ENCODE data around the gene CLCNKB. TPM values are rescaled to one million over a fixed set of nuclear protein-coding genes. Genes with fewer than 3 reads are reported as not detected.

CLCNKB gene
- total and polyA plus RNA-seq, 2 donors (not counting 3 experiments of a cell fraction or from before 2014, with no cell fraction given), result 0.18 TPM; not detected in 1

DNA sequence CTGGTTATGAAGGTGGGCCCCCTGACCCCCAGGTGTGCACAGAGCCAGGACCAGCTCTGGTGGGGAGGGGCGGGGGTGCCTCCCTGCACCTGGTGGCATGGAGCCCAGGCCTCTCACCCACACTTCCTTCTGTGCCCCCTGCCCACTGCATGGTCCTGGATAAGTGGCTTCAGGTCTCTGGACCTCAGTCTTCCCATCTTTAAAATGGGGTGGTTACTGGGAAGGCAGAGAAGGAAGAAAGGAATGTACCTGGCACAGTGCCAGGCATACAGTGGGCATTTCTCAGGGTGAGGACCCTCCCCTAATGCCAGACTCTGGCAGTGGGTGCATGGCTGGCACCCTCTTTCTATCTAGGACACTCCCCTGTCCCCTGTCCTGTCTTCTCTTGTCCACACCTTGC, 14.3 kb upstream of the CLCNKB start:
- Histone ChIP-seq H4K20me1 (replicated peaks; ENCODE audit: control insufficient read depth, extremely low read depth, insufficient read depth, low read length) (no peaks in the 10 kb centered on the region), H3K4me1 (ENCODE audit: control insufficient read depth, extremely low read depth, insufficient read depth, low read length) (no peaks in the 10 kb centered on the region), H3K9me3 (replicated peaks; ENCODE audit: control insufficient read depth, insufficient read depth, low read length) (no peaks in the 10 kb centered on the region), H3K27ac (ENCODE audit: insufficient read depth, low read depth, low read length) (no peak overlapping the region), H3K36me3 (ENCODE audit: control insufficient read depth in 2 of 2, extremely low read depth in 1 of 2, insufficient read depth in 2 of 2, low read length in 2 of 2) (no peaks in the 10 kb centered on the region), H3K4me2 (ENCODE audit: insufficient read depth, low read length) (no peak overlapping the region), H3K9ac (replicated peaks; ENCODE audit: extremely low read depth, insufficient read depth, low read length) (no peak overlapping the region), H3K79me2 (ENCODE audit: control insufficient read depth, insufficient read depth, low read length) (no peaks in the 10 kb centered on the region), H3K9me1 (replicated peaks; ENCODE audit: control insufficient read depth, extremely low read depth, insufficient read depth, low read length) (no peaks in the 10 kb centered on the region), H3K4me3 (replicated peaks in 1 of 3; ENCODE audit: insufficient read depth in 1 of 3, low read depth in 1 of 3, low read length in 3 of 3) (no peak overlapping the region), H2AFZ (ENCODE audit: low read depth, low read length) (no peak overlapping the region), H3K27me3 (ENCODE audit: control insufficient read depth in 2 of 2, insufficient read depth in 2 of 2, low read length in 2 of 2) (no peaks in the 10 kb centered on the region)
- DNase-seq (ENCODE audit: low read depth, low spot score), result no peak
- dilution Hi-C loops (cut with MboI; ENCODE audit: extremely low pct_ligation_motif_present, low sequenced_read_pairs) (no loop called here), intact Hi-C loops (cut with micrococcal nuclease) (no loop called here)
- CTCF ChIA-PET, result no interaction called here
- TF ChIP-seq MYC (IDR thresholded peaks at IDR 0.05; ENCODE audit: low read depth, low read length), result no peak
- no peak for TF ChIP-seq EZH2 (IDR thresholded peaks at IDR 0.05; ENCODE audit: borderline replicate concordance, low read depth, low read length, severe bottlenecking)
- TF ChIP-seq JUN (IDR thresholded peaks at IDR 0.05; ENCODE audit: borderline replicate concordance, insufficient read depth, insufficient read length, low read depth), result no peak
- no peak for TF ChIP-seq FOS (IDR thresholded peaks at IDR 0.05; ENCODE audit: borderline replicate concordance, insufficient read depth, low read length)
- no peak for TF ChIP-seq POLR2A (IDR thresholded peaks at IDR 0.05; ENCODE audit: low read depth, low read length)
- TF ChIP-seq, protein P1, sequence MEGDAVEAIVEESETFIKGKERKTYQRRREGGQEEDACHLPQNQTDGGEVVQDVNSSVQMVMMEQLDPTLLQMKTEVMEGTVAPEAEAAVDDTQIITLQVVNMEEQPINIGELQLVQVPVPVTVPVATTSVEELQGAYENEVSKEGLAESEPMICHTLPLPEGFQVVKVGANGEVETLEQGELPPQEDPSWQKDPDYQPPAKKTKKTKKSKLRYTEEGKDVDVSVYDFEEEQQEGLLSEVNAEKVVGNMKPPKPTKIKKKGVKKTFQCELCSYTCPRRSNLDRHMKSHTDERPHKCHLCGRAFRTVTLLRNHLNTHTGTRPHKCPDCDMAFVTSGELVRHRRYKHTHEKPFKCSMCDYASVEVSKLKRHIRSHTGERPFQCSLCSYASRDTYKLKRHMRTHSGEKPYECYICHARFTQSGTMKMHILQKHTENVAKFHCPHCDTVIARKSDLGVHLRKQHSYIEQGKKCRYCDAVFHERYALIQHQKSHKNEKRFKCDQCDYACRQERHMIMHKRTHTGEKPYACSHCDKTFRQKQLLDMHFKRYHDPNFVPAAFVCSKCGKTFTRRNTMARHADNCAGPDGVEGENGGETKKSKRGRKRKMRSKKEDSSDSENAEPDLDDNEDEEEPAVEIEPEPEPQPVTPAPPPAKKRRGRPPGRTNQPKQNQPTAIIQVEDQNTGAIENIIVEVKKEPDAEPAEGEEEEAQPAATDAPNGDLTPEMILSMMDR (IDR thresholded peaks at IDR 0.05; ENCODE audit: extremely low read depth in 1 of 2, insufficient read depth in 1 of 2, low read depth in 1 of 2, low read length in 2 of 2), result no peak
- no peak for TF ChIP-seq POLR2AphosphoS5 (IDR thresholded peaks at IDR 0.05; ENCODE audit: insufficient read depth, low read depth, low read length)
- no peak for TF ChIP-seq GATA2 (IDR thresholded peaks at IDR 0.05; ENCODE audit: insufficient read depth, insufficient read length, low read depth, low read length)
- TF ChIP-seq, protein P2, sequence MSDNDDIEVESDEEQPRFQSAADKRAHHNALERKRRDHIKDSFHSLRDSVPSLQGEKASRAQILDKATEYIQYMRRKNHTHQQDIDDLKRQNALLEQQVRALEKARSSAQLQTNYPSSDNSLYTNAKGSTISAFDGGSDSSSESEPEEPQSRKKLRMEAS (IDR thresholded peaks at IDR 0.05; ENCODE audit: insufficient read depth, insufficient read length), result no peak
- POLR2A ChIA-PET, result no interaction called here
- no TSS peak for BruUV-seq (replicated peaks)
- FAIRE-seq, result no peak
